ENCODE measurements around the gene LMNA.

Gene LMNA

DNA sequence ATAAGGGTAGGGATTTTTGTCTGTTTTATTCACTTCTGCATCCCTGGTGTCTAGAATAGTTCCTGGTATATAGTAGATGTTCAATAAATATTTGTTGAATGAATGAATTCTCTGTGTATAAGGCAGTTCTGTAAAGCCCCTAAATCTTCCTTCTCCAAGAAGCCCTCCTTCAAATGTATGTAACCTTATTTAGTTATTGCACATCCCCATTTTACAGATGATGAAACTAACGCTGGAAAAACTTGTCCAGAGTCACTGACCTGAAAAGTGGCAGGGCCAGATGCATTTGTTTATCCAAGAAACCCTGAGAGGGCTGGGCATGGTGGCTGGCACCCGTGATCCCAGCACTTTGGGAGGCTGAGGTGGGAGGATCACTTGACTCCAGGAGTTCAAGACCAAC is 4.3 kb upstream of the LMNA start:
- WGBS (ENCODE audit: insufficient coverage) = 100% methylated on average over 2 of the region's 2 CpGs
- H3K4me3 ChIP-seq (ENCODE audit: control insufficient read depth in 1 of 7, extremely low read depth in 1 of 7, insufficient read depth in 4 of 7, low read depth in 2 of 7, low read length in 6 of 7) = no peak overlapping the region
- no peak overlapping the region for H3K27ac ChIP-seq (ENCODE audit: insufficient read depth in 1 of 2, low read depth in 1 of 2, low read length in 2 of 2, poor library complexity in 1 of 2, severe bottlenecking in 2 of 2)
- no peaks in the 10 kb centered on the region for H3K36me3 ChIP-seq (ENCODE audit: control insufficient read depth in 4 of 4, insufficient read depth in 4 of 4, low read length in 3 of 4)
- ChIA-PET CTCF (interaction anchor here (0.6 to 29.6 kb wide), 3 partner anchors 16 to 218 kb away, joined by 3 to 1191 read pairs (median 107); partner anchors contain the start of gene LMNA), POLR2A (interaction anchor here (1.0 kb wide), 1 partner anchor 58 kb away, joined by 3 read pairs; no protein-coding TSS in a partner anchor)
- DNase-seq = no peak
- peaks cover 4 to 47% (median 46%) of the 10 kb centered on the region in 4 experiments for H3K4me1 ChIP-seq (ENCODE audit: control extremely low read depth in 1 of 4, control insufficient read depth in 4 of 4, insufficient read depth in 4 of 4, low read length in 3 of 4)
- H3K27me3 ChIP-seq (replicated peaks in 2 of 5; ENCODE audit: control insufficient read depth in 4 of 5, insufficient read depth in 5 of 5, low read length in 4 of 5) = peaks cover 0 to 39% (median 15%) of the 10 kb centered on the region in 5 experiments
- H3K9me3 ChIP-seq (ENCODE audit: control extremely low read depth in 1 of 5, control insufficient read depth in 4 of 5, insufficient read depth in 2 of 5, low read depth in 1 of 5, low read length in 4 of 5) = no peaks in the 10 kb centered on the region

- Histone ChIP-seq H3K27ac (ENCODE audit: insufficient read depth in 1 of 2, low read depth in 1 of 2, low read length in 2 of 2, poor library complexity in 1 of 2, severe bottlenecking in 2 of 2) (no peak overlapping the region), H3K27me3 (replicated peaks in 2 of 5; ENCODE audit: control insufficient read depth in 4 of 5, insufficient read depth in 5 of 5, low read length in 4 of 5) (peaks cover 0 to 49% (median 24%) of the 10 kb centered on the region in 5 experiments), H3K9me3 (ENCODE audit: control extremely low read depth in 1 of 5, control insufficient read depth in 4 of 5, insufficient read depth in 2 of 5, low read depth in 1 of 5, low read length in 4 of 5) (no peaks in the 10 kb centered on the region), H3K36me3 (ENCODE audit: control insufficient read depth in 4 of 4, insufficient read depth in 4 of 4, low read length in 3 of 4) (peaks cover 0 to 4% (median 0%) of the 10 kb centered on the region in 4 experiments), H3K4me3 (ENCODE audit: control insufficient read depth in 1 of 7, extremely low read depth in 1 of 7, insufficient read depth in 4 of 7, low read depth in 2 of 7, low read length in 6 of 7) (no peak overlapping the region), H3K4me1 (ENCODE audit: control extremely low read depth in 1 of 4, control insufficient read depth in 4 of 4, insufficient read depth in 4 of 4, low read length in 3 of 4) (peaks cover 4 to 49% (median 46%) of the 10 kb centered on the region in 4 experiments)
- WGBS (ENCODE audit: insufficient coverage) = 94% methylated on average over 2 of the region's 4 CpGs
- CTCF ChIA-PET = interaction anchor here (1.4 to 33.0 kb wide), 4 partner anchors 9 to 17 kb away, joined by 6 to 1191 read pairs (median 63); partner anchors contain the start of gene MEX3A
- POLR2A ChIA-PET = interaction anchor here (0.6 to 0.7 kb wide), 2 partner anchors 57 to 1572 kb away, joined by 3 read pairs; partner anchors contain the start of gene LAMTOR2
- DNase-seq = no peak
Observed at GRCh38 chr1:156111355-156111962, 3.1 kb upstream of the LMNA start.

DNA sequence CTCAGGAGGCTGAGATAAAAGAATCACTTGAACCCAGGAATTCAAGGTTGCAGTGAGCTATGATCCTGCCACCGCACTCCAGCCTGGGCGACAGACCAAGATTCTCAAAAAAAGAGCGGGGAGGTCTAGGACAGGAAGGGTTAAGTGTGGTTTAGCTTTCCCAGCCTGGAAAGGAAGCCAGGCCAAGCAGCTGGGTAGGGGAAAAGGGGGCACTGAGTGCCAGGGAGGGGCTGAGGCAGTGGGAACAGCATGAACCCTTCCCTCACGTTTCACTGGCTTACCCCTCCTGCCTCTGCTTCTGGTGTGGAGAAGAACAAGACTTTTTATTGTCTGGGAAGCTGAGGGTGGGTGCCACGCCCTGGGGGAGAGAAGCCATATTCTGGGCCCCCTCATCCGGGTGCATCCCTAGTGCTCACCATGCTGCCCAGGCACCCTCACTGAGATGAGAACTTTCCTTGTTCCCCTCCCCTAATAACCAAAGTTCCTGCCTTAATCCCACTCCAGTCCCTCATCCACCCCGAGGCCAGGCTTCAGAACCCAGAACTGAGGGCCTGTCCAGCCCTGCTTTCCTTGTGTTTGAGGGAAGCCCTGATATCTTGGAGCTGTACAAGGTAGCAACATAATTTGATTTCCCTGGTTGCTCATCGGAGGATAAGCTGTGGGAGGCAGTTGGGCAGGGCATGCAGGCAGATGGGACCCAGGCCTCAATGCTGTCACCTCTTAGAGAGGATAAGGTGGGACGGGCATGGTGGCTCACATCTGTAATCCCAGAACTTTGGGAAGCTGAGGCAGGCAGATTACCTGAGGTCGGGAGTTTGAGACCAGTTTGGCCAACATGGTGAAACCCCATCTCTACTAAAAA is 2.0 kb upstream of the LMNA start:
- WGBS (ENCODE audit: insufficient coverage) = 62% methylated on average over 6 of the region's 10 CpGs
- POLR2A ChIA-PET = interaction anchor here (0.8 kb wide), 1 partner anchor 8 kb away, joined by 3 read pairs; no protein-coding TSS in a partner anchor
- Histone ChIP-seq H3K36me3 (ENCODE audit: control insufficient read depth in 4 of 4, insufficient read depth in 4 of 4, low read length in 3 of 4) (peaks cover 0 to 4% (median 0%) of the 10 kb centered on the region in 4 experiments), H3K27ac (ENCODE audit: insufficient read depth in 1 of 2, low read depth in 1 of 2, low read length in 2 of 2, poor library complexity in 1 of 2, severe bottlenecking in 2 of 2) (no peak overlapping the region), H3K27me3 (replicated peaks in 2 of 5; ENCODE audit: control insufficient read depth in 4 of 5, insufficient read depth in 5 of 5, low read length in 4 of 5) (peaks cover 0 to 51% (median 24%) of the 10 kb centered on the region in 5 experiments), H3K4me1 (ENCODE audit: control extremely low read depth in 1 of 4, control insufficient read depth in 4 of 4, insufficient read depth in 4 of 4, low read length in 3 of 4) (peaks cover 0 to 42% (median 37%) of the 10 kb centered on the region in 4 experiments), H3K4me3 (ENCODE audit: control insufficient read depth in 1 of 7, extremely low read depth in 1 of 7, insufficient read depth in 4 of 7, low read depth in 2 of 7, low read length in 6 of 7) (no peak overlapping the region), H3K9me3 (ENCODE audit: control extremely low read depth in 1 of 5, control insufficient read depth in 4 of 5, insufficient read depth in 2 of 5, low read depth in 1 of 5, low read length in 4 of 5) (no peaks in the 10 kb centered on the region)
- CTCF ChIA-PET = interaction anchor here (1.4 to 33.0 kb wide), 4 partner anchors 8 to 17 kb away, joined by 6 to 1191 read pairs (median 63); partner anchors contain the start of gene MEX3A
- DNase-seq = no peak

DNA sequence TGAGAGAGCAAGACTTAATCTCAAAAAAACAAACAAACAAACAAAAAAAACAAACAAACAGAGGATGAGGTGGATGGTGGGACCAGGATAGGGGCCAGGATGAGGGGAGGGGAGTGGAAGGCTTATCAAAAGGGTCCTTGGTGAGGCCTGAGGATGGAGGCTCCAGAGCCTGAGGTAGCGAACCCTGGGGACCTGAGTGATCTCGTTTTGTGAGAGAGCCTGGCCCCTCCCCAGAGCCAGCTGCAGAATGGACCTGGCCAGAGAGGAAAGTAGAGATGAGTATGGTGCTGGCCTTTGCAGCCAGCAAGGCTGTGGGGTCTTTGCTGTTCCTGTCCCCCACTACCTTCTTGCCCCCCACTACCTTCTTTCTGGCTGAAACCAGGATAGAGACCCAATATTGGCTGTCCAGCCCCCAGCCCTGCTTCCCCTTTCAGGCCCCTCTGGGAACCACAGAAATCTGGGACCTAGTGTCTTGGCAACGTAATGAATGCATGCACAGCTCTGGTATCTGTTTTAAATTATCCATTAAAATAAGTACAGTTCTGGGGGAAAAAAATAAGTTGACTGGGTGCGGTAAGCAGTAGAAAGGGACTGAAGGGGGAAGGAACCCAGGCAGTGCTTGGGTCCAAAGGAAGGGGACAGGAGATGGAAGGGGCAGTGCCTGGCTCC is 1.1 kb upstream of the LMNA start:
- no peak for DNase-seq
- ChIA-PET POLR2A (interaction anchor here (0.6 to 3.6 kb wide), 8 partner anchors 9 to 54 kb away, joined by 3 to 27 read pairs (median 4); no protein-coding TSS in a partner anchor), CTCF (interaction anchor here (0.7 to 33.0 kb wide), 4 partner anchors 9 to 137 kb away, joined by 4 to 1191 read pairs (median 63); partner anchors contain the start of gene MEX3A)
- H3K27me3 ChIP-seq (replicated peaks in 2 of 5; ENCODE audit: control insufficient read depth in 4 of 5, insufficient read depth in 5 of 5, low read length in 4 of 5) = peaks cover 0 to 53% (median 20%) of the 10 kb centered on the region in 5 experiments
- peaks cover 0 to 45% (median 37%) of the 10 kb centered on the region in 4 experiments for H3K4me1 ChIP-seq (ENCODE audit: control extremely low read depth in 1 of 4, control insufficient read depth in 4 of 4, insufficient read depth in 4 of 4, low read length in 3 of 4)
- H3K27ac ChIP-seq (ENCODE audit: insufficient read depth in 1 of 2, low read depth in 1 of 2, low read length in 2 of 2, poor library complexity in 1 of 2, severe bottlenecking in 2 of 2) = no peak overlapping the region
- H3K36me3 ChIP-seq (ENCODE audit: control insufficient read depth in 4 of 4, insufficient read depth in 4 of 4, low read length in 3 of 4) = peaks cover 0 to 6% (median 0%) of the 10 kb centered on the region in 4 experiments
- WGBS (ENCODE audit: insufficient coverage) = 100% methylated on average over 2 of the region's 4 CpGs
- H3K9me3 ChIP-seq (ENCODE audit: control extremely low read depth in 1 of 5, control insufficient read depth in 4 of 5, insufficient read depth in 2 of 5, low read depth in 1 of 5, low read length in 4 of 5) = no peaks in the 10 kb centered on the region
- peak overlapping the region in 1 of 7 experiments; percentile 94 for H3K4me3 ChIP-seq (ENCODE audit: control insufficient read depth in 1 of 7, extremely low read depth in 1 of 7, insufficient read depth in 4 of 7, low read depth in 2 of 7, low read length in 6 of 7)

DNA sequence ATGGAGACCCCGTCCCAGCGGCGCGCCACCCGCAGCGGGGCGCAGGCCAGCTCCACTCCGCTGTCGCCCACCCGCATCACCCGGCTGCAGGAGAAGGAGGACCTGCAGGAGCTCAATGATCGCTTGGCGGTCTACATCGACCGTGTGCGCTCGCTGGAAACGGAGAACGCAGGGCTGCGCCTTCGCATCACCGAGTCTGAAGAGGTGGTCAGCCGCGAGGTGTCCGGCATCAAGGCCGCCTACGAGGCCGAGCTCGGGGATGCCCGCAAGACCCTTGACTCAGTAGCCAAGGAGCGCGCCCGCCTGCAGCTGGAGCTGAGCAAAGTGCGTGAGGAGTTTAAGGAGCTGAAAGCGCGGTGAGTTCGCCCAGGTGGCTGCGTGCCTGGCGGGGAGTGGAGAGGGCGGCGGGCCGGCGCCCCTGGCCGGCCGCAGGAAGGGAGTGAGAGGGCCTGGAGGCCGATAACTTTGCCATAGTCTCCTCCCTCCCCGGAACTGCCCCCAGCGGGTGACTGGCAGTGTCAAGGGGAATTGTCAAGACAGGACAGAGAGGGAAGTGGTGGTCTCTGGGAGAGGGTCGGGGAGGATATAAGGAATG is 505 bp downstream of the LMNA start:
- 0% methylated on average over 34 of the region's 49 CpGs for WGBS (ENCODE audit: insufficient coverage)
- H3K27me3 ChIP-seq (replicated peaks in 2 of 5; ENCODE audit: control insufficient read depth in 4 of 5, insufficient read depth in 5 of 5, low read length in 4 of 5) = peaks cover 0 to 54% (median 23%) of the 10 kb centered on the region in 5 experiments
- CTCF ChIA-PET = interaction anchor here (0.6 to 33.0 kb wide), 4 partner anchors 14 to 81 kb away, joined by 3 to 1191 read pairs (median 59); partner anchors contain the start of gene MEX3A
- peaks cover 0 to 8% (median 0%) of the 10 kb centered on the region in 4 experiments for H3K36me3 ChIP-seq (ENCODE audit: control insufficient read depth in 4 of 4, insufficient read depth in 4 of 4, low read length in 3 of 4)
- H3K4me1 ChIP-seq (ENCODE audit: control extremely low read depth in 1 of 4, control insufficient read depth in 4 of 4, insufficient read depth in 4 of 4, low read length in 3 of 4) = peaks cover under 1 to 55% (median 44%) of the 10 kb centered on the region in 4 experiments
- POLR2A ChIA-PET = interaction anchor here (0.8 to 3.6 kb wide), 6 partner anchors 9 to 18 kb away, joined by 4 to 27 read pairs (median 8); no protein-coding TSS in a partner anchor
- H3K4me3 ChIP-seq (ENCODE audit: control insufficient read depth in 1 of 7, extremely low read depth in 1 of 7, insufficient read depth in 4 of 7, low read depth in 2 of 7, low read length in 6 of 7) = peak overlapping the region; percentile 69 to 95 (median 90)
- no peak for DNase-seq
- no peaks in the 10 kb centered on the region for H3K9me3 ChIP-seq (ENCODE audit: control extremely low read depth in 1 of 5, control insufficient read depth in 4 of 5, insufficient read depth in 2 of 5, low read depth in 1 of 5, low read length in 4 of 5)
- H3K27ac ChIP-seq (ENCODE audit: insufficient read depth in 1 of 2, low read depth in 1 of 2, low read length in 2 of 2, poor library complexity in 1 of 2, severe bottlenecking in 2 of 2) = peak overlapping the region in 1 of 2 experiments; percentile 86
